ENCODE results near the gene ACAP3. TPM values are rescaled to one million over a fixed set of nuclear protein-coding genes. Genes with fewer than 3 reads are reported as not detected.

ACAP3 gene
- total RNA-seq, 8 experiments from 2014 or later = 23.9 to 88.9 (median 48.9) TPM

GRCh38 chr1:1348420-1349255 is 40.9 kb upstream of the ACAP3 start:
- Histone ChIP-seq H3K4me3 (peak overlapping the region; percentile 56 to 85 (median 69)), H3K27ac (peak overlapping the region; percentile 93 to 97), H3K4me1 (replicated peaks in 1 of 2) (peaks cover 28 to 30% of the 10 kb centered on the region in 2 donors)
- WGBS, 10 experiments = 0 to 2% (median 0%) methylated on average over 1 to 19 of the region's 109 CpGs; no CpG with 5 or more reads in 4 of the 10 experiments
- in situ Hi-C loops (cut with MboI; ENCODE audit: low pct_unique_long_range_greater_than_20kb in 2 of 9, low sequenced_read_pairs in 9 of 9, unreplicated experiment in 9 of 9) = no loop called here
- peak; percentile 5 to 38 (median 32) for ATAC-seq (replicated peaks in 6 of 8)

DNA sequence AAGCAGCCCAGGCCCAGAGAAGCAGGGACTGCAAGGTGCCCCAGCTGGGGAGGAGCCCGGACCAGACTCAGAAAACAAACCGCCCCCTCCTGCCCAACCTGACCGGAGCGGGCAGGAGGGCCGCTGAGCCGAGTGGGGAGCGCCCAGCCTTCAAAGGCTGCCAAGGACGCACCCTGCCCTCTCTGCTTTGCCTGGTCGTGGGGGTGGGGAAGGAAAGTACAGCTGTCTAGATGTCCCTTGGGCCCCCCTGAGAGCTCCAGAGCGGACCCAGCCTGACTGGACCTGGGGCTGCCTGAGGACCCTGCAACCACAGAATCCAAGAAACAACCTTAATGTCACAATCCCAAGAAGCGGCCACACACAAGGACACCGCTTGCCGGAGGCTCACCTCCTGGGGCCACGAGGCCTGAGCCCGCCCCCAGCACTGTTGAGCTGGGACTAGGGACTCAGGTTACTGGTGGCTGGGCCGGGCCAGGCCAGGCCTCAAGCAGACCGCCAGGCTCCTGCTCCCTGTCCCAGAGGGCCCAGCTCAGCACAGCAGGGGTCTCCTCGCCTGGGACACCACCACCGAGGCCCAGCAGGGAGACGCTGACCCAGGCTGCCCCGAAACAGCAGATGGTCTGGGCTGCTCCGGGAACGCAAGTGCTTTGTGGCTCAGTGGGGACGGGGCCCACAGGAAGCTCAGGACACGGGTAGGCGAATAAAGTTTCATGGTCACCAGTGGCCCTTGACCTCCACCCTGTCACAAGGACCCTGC is 40.1 kb upstream of the ACAP3 start:
- peak overlapping the region; percentile 56 to 85 (median 69) for H3K4me3 ChIP-seq
- peak in 3 of 8 experiments; percentile 1 to 14 (median 7) for ATAC-seq (replicated peaks in 6 of 8)
- WGBS, 10 experiments = 0 to 30% (median 11%) methylated on average over 3 to 15 of the region's 26 CpGs; no CpG with 5 or more reads in 4 of the 10 experiments
- peaks cover 24 to 28% of the 10 kb centered on the region in 2 donors for H3K4me1 ChIP-seq (replicated peaks in 1 of 2)
- no peak overlapping the region for H3K27ac ChIP-seq
- in situ Hi-C loops (cut with MboI; ENCODE audit: low pct_unique_long_range_greater_than_20kb in 2 of 9, low sequenced_read_pairs in 9 of 9, unreplicated experiment in 9 of 9) = no loop called here

DNA sequence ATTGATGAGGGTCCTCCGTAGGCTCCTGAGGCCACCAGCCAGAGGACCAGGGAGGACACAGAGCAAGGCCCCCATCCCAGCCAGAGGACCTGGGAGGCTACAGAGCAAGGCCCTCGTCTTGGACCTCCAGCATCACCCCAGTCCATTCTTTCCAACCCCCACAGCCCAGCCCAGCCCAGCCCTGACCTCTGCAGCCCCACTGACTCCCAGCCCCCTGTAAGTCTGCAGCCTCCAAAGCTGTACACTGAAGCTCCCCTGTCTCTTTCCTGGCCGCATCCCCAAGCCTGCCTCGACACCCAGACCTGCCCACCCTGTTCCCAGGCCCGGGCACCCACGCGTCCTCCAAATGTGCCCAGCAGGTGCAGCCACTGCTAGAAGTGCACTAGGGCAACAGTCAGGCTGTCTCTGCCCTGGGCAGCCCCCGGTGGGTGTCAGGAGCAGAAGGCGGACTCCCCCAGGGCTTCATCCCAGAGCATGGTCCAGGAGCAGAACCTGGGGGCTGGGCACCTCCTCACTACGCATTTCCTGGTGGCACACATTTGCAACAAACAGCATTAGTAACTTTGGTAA is 39.4 kb upstream of the ACAP3 start:
- no peak for ATAC-seq (replicated peaks in 6 of 8)
- H3K4me1 ChIP-seq (replicated peaks in 1 of 2) = peaks cover 18 to 24% of the 10 kb centered on the region in 2 donors
- H3K27ac ChIP-seq = no peak overlapping the region
- peak overlapping the region in 4 of 5 donors; percentile 56 to 85 (median 68) for H3K4me3 ChIP-seq
- WGBS, 10 experiments = 0 to 100% (median 74%) methylated on average over 1 to 4 of the region's 10 CpGs; no CpG with 5 or more reads in 5 of the 10 experiments
- in situ Hi-C loops (cut with MboI; ENCODE audit: low pct_unique_long_range_greater_than_20kb in 2 of 9, low sequenced_read_pairs in 9 of 9, unreplicated experiment in 9 of 9) = no loop called here

DNA sequence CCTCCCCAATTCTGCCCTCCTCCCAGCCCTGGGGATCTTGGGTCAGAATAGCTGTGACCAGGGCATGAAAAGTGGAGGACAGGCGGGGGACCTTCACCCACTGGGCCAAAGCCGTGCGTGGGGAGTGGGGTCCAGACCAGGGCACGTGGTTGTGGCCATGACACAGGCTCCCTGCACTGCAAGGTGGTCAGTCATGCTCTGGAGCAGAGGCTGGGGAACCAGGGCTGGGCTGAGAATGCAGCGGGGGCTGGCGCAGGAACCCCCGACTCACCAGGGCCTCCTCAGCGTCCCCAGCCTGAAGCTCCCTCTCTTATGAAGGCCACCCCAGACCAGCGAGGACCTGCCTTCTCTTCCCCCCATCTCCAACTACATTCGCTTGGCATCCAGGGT is 38.8 kb upstream of the ACAP3 start:
- H3K27ac ChIP-seq = no peak overlapping the region
- 89 to 100% (median 96%) methylated on average over 2 to 6 of the region's 10 CpGs; no CpG with 5 or more reads in 4 of the 10 experiments for WGBS, 10 experiments

GRCh38 chr1:1345860-1346500 is 38.2 kb upstream of the ACAP3 start:
- H3K4me1 ChIP-seq (replicated peaks in 1 of 2) = peaks cover 11 to 16% of the 10 kb centered on the region in 2 donors
- H3K27ac ChIP-seq = no peak overlapping the region
- no peak for ATAC-seq (replicated peaks in 6 of 8)
- no peak overlapping the region for H3K4me3 ChIP-seq
- WGBS, 10 experiments = 60 to 89% (median 82%) methylated on average over 1 to 6 of the region's 12 CpGs; no CpG with 5 or more reads in 6 of the 10 experiments
- in situ Hi-C loops (cut with MboI; ENCODE audit: low pct_unique_long_range_greater_than_20kb in 2 of 9, low sequenced_read_pairs in 9 of 9, unreplicated experiment in 9 of 9) = no loop called here

More for the DNA sequence above, 38.8 kb upstream of the ACAP3 start:
- H3K4me3 ChIP-seq = no peak overlapping the region
- in situ Hi-C loops (cut with MboI; ENCODE audit: low pct_unique_long_range_greater_than_20kb in 2 of 9, low sequenced_read_pairs in 9 of 9, unreplicated experiment in 9 of 9) = no loop called here
- no peak for ATAC-seq (replicated peaks in 6 of 8)
- peaks cover 12 to 18% of the 10 kb centered on the region in 2 donors for H3K4me1 ChIP-seq (replicated peaks in 1 of 2)

DNA sequence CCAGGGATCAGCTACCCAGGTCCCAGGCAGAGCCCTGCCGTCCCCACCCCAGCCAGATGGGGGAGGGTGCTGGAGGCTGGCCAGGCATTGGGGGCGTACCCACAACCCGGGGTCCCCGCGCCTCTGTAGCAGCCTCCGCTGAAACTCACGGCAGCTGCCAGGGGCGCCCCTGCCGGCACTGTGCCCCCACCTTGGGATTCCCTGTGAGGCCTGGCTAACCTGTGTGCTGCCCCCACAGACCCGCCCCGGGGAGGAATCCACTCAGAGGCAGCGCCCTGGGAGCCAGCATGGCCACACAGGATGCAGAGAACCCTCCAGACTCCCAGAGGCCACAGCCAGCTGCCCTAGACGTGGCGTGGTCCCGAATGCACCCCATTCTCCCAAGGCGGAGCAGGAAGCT is 37.7 kb upstream of the ACAP3 start:
- Histone ChIP-seq H3K27ac (no peak overlapping the region), H3K4me1 (replicated peaks in 1 of 2) (peaks cover 11 to 16% of the 10 kb centered on the region in 2 donors), H3K4me3 (no peak overlapping the region)
- in situ Hi-C loops (cut with MboI; ENCODE audit: low pct_unique_long_range_greater_than_20kb in 2 of 9, low sequenced_read_pairs in 9 of 9, unreplicated experiment in 9 of 9) = no loop called here
- peak in 1 of 8 experiments; percentile 0 for ATAC-seq (replicated peaks in 6 of 8)
- WGBS, 10 experiments = 60 to 100% (median 92%) methylated on average over 1 to 8 of the region's 16 CpGs; no CpG with 5 or more reads in 6 of the 10 experiments

GRCh38 chr1:1344655-1345361 is 37.1 kb upstream of the ACAP3 start:
- Histone ChIP-seq H3K27ac (no peak overlapping the region), H3K4me3 (no peak overlapping the region), H3K4me1 (replicated peaks in 1 of 2) (peaks cover 11 to 16% of the 10 kb centered on the region in 2 donors)
- in situ Hi-C loops (cut with MboI; ENCODE audit: low pct_unique_long_range_greater_than_20kb in 2 of 9, low sequenced_read_pairs in 9 of 9, unreplicated experiment in 9 of 9) = no loop called here
- ATAC-seq (replicated peaks in 6 of 8) = peak in 3 of 8 experiments; percentile 2 to 10 (median 4)
- 25 to 87% methylated on average over 6 of the region's 15 CpGs; no CpG with 5 or more reads in 8 of the 10 experiments for WGBS, 10 experiments

DNA sequence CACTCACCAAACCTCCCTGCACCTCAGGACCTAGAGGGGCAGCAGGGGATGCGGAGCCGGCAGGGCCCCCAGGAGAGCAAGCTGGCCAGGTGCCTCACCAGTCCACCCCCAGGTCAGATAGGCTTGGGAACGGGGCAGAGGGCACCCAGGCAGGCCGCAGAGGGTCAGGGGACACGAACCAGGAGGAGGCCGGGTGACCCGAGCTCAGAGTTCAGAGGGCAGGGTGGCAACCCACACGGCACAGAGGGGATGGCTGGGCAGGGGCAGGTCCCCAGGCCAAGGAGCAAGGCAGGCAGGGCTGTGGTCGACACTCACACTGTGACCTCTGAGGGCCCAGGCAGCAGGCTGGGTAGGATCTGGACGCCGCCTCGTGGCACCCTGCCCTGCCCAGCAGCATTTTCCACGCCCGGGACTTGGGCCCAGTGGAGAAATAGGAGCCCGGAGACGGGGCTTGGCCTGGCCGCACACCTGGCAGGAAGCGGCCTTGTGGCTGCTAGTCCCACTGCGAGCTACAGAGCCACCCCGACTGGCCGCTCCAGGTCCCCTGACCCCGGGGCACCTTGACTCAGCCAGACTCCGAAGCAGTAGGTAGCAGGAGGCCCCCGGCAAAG is 36.2 kb upstream of the ACAP3 start:
- Histone ChIP-seq H3K4me3 (no peak overlapping the region), H3K4me1 (replicated peaks in 1 of 2) (peaks cover 11 to 16% of the 10 kb centered on the region in 2 donors), H3K27ac (no peak overlapping the region)
- in situ Hi-C loops (cut with MboI; ENCODE audit: low pct_unique_long_range_greater_than_20kb in 2 of 9, low sequenced_read_pairs in 9 of 9, unreplicated experiment in 9 of 9) = no loop called here
- no peak for ATAC-seq (replicated peaks in 6 of 8)
- 90 to 100% (median 93%) methylated on average over 1 to 8 of the region's 24 CpGs; no CpG with 5 or more reads in 6 of the 10 experiments for WGBS, 10 experiments

DNA sequence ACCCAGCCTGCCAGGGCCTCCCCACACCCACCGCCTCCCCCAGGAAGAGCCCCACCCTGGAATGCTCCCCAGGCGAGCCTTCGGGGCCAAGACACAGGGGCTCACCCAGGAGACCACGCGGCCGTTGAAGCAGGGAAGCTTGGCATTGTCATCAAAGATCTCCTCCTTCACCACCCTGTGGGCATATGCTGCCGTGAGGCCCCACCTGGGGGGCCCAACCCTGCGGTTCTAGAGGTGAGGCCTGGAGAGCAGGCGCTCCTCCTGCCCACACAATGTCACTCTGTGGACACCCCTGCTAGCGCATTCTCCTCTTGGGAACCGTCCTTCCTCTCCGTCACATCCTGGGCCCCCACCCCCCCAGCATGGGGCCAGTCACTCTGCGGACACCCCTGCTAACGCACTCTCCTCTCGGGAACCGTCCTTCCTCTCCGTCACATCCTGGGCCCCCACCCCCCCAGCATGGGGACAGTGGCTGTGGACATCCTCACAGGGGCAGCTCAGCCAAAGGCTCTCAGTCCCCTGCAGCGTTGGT is 34.9 kb upstream of the ACAP3 start:
- H3K27ac ChIP-seq = no peak overlapping the region
- in situ Hi-C loops (cut with MboI; ENCODE audit: low pct_unique_long_range_greater_than_20kb in 2 of 9, low sequenced_read_pairs in 9 of 9, unreplicated experiment in 9 of 9) = no loop called here
- WGBS, 10 experiments = no CpG with 5 or more reads among the region's 18 CpGs
- peaks cover 7 to 10% of the 10 kb centered on the region in 2 donors for H3K4me1 ChIP-seq (replicated peaks in 1 of 2)
- no peak for ATAC-seq (replicated peaks in 6 of 8)
- no peak overlapping the region for H3K4me3 ChIP-seq

DNA sequence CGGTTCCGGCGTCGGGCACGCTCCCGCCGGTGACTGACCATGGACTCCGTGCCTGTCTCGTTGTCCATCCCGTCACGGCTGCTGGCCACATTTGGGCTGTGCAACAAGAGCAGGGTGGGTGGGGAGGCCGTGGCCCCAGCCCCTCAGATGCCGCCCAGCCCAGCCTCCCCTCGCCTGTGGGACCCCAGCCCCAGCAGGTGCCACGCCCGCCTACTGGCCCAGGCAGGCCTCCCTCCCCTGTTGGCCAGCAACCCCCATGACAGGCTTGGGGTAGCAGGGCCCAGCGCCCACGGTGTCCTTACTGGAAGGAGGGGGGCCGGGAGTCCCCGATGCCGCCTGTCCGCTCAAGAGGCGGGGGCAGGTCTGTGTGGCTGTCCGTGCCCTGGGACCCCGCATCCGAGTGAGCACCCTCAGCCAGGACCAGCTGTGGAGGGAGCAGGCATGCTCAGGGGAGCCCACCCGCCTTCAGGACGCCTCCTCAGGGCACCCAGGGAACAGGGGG is 34.4 kb upstream of the ACAP3 start:
- ATAC-seq (replicated peaks in 6 of 8) = no peak
- in situ Hi-C loops (cut with MboI; ENCODE audit: low pct_unique_long_range_greater_than_20kb in 2 of 9, low sequenced_read_pairs in 9 of 9, unreplicated experiment in 9 of 9) = no loop called here
- Histone ChIP-seq H3K4me1 (replicated peaks in 1 of 2) (peaks cover 2 to 5% of the 10 kb centered on the region in 2 donors), H3K4me3 (no peak overlapping the region), H3K27ac (no peak overlapping the region)
- WGBS, 10 experiments = 100% methylated on average over 1 to 6 of the region's 28 CpGs; no CpG with 5 or more reads in 8 of the 10 experiments

- no peak overlapping the region for H3K4me3 ChIP-seq
- 84 to 100% (median 91%) methylated on average over 3 to 10 of the region's 17 CpGs; no CpG with 5 or more reads in 4 of the 10 experiments for WGBS, 10 experiments
- in situ Hi-C loops (cut with MboI; ENCODE audit: low pct_unique_long_range_greater_than_20kb in 2 of 9, low sequenced_read_pairs in 9 of 9, unreplicated experiment in 9 of 9) = no loop called here
- H3K4me1 ChIP-seq (replicated peaks in 1 of 2) = no peaks in the 10 kb centered on the region
- ATAC-seq (replicated peaks in 6 of 8) = no peak
- H3K27ac ChIP-seq = no peak overlapping the region
Measured at GRCh38 chr1:1341549-1342021, 33.9 kb upstream of the ACAP3 start.

Data from motor neuron (in vitro differentiated cells).